NCI-H2227 (cell line): Measurements from ENCODE around the gene B4GAT1.

Experiments used
- DNase-seq: peaks from one replicate; lab custom pipeline; 2025; ENCODE audit not compliant: unreplicated experiment; lab: John Stamatoyannopoulos, UW

B4GAT1 gene

DNA sequence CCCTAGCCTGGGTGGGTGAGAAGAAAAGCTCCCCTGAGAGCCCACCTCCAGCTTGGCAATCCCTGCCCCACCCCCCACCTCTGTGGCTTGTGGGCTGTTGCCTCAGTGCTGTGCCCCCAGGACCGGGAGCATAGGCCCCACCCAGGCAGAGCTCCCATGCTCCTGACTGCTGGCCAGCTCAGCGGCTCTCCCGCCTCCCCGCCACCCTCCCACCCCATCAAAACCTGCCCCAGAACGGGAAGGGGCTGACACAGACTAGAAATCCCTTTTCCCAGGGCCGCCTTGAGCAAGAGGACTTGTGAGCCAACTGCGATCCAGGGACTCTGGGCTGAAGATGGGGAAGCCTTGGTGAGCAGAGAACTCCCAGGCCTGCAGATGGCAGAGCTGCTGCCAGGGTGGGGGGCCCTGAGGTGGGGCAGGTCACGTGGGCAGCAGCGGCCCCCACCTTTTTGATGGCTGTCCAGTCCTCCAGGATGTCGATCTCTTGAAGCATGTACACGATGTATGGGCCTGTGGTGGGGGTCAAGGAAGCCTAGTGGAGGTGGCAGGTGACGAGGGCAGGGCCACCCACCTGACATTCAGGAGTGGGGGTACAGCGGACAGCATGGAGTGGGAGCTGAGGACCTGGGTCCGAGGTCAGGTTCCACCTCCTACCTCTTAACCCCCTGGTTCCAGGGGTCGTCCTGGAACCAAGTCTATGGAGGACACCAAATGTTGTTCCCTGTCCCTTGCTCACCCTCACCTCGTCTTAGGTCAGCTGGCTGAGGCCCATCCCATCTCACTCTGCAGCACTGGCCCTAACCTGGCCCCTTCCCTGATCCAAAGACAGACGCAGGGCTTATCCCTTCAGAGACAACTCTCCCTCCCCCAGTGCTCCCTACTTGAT, 8.9 kb downstream of the B4GAT1 start:
- no peak for DNase-seq

DNA sequence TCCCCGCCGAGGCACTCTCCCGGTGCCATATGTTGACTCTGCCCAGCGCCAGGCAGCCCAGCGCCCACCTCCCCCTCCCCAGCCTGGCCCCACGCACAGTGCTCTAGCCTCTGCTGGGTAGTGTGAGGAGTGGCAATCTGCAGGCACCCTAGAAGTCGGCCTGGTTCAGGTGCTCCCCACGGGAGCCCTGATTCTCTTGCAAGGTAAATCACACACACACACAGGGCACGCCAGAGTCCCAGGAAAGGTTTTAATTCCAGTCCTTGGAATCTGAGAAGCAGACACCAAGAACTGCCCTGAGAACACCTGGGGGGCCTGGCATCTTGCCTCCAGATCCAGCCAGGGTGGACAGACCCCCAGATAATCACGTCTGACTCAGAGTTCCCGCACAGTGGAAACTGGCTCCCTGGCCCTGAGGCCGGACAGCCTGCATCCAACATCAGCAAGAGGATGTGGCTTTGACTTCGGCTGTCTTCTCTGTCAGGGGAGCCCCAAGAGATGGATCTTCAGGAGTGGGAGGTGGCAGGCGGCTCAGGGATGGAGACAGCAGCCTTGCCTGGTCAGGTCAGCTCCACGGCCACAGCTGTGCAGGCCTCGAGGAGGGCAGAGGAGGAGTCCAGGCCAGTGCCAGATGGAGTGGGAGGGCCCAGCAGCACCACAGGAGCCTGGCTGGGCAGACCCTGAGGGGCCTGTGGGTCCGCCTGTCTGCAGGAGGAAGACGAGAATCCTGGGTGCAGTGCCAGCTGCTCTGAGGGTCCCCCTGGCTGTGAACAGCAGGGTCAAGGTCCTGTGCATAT, 10.1 kb downstream of the B4GAT1 start:
- DNase-seq, result no peak

- DNase-seq, result peak; percentile 63
Measured at GRCh38 chr11:66336234-66337102, 11.0 kb downstream of the B4GAT1 start, which contains the start of gene RIN1. TSS of gene RIN1 (minus strand) at chr11:66336434. CDS start at chr11:66336402, 32 bp downstream.

DNA sequence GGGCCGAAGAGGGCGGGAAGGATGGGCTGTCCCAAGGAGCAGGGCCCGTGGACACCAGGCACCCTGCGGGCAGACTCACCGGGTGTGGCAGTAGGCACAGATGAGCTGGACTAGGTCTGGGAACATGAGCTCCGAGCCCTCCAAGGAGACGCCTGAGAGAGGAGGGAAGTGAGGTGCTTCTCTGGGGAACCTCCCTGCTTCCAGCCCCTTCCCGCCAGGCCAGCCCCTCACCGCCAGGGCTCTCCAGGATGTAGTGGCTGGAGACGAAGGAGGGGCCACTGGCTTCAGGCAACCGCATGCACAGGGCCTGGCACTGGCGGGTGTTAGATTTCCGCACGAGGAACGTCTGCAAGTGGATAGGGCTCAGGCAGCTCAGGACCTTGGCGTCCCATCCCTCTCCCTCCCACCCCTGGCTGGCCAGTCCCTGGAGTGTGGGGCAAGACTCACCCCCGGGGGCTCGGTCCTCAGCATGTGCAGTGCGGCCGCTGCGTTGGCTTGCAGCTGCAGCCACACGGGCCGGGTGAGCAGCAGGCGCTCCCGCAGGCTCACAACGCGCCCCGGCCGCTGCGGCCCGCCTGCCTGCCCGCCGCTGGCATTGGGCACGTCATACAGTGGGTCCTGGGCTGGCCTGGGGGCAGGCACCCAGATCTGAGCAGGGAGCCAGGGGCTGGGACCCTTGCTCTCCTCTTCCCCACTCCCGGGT, 11.7 kb downstream of the B4GAT1 start:
- DNase-seq, result no peak

DNA sequence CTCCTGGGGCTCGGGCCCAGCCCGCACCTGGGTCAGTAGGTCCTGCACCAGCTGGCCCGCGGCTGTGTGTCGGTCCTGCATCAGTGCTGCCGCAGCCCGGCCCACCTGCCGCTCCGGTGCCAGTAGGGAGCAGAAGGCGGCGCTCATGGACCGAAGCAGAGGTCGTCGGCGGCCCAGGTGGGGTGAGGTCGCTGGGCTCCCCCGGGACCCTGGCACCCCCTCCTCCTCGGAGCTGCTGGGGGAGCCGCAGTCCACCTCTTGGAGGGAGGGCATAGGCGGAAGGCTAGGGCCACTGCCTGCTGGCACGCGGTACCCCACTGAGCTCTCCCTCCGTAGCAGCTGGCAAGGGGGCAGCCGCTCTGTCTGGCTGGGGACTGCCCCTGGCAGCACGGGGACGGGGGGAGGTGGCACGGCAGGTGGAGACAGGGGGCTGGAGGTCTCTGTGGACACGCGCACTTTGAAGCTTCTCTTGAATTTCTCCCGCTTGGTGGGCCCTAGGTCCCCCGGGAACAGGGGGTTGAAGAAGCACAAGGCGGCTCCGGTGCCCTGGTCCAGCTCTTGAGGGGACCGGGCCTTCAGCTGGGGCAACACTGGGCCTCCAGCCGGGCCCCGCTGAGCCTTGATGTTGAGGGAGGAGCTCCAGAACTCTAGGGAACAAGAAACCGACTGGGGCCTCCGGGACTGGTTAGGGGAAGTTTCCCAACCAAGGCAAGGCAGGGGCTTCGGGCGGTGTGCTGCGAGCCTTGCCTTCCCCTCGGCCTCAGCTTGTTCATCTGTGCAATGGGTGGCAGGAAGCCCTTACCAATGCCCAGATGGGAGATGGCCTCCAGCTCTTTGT, 12.6 kb downstream of the B4GAT1 start:
- DNase-seq, result no peak

DNA sequence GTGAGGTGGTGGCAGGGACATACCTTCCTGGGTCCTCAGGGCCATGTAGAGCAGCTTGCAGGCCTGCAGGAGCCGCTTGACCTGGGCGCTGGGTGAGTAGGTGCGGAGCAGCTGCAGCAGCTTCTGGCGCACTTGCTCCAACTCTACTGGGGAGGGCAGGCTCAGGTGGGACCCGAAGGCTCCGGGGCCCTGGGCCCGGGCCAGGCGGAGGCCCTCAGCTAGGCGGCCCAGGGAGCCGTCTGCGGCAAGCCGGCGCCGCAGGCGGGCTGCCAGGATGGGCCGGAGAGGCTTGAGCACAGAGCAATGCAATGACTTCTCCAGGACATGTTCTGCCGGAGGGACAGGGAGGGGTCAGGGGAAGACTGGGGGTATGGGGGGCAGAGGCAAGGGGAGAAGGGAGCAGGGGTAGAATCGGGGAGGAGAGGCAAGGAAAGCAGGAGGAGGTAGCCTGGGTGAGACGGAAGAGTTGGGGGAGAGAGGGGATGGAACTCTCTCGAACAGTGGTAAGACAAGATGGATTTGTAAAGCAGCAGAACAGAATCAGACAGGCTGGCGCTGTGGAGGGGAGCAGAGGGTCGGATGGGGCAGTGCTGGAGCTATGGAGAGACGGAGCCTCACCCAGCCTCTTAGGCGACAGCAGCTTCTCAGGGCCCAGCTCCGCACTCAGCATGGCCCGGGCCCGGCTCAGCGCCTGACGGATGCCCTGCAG, 13.4 kb downstream of the B4GAT1 start:
- no peak for DNase-seq

GRCh38 chr11:66333220-66333877, 14.1 kb downstream of the B4GAT1 start:
- no peak for DNase-seq

DNA sequence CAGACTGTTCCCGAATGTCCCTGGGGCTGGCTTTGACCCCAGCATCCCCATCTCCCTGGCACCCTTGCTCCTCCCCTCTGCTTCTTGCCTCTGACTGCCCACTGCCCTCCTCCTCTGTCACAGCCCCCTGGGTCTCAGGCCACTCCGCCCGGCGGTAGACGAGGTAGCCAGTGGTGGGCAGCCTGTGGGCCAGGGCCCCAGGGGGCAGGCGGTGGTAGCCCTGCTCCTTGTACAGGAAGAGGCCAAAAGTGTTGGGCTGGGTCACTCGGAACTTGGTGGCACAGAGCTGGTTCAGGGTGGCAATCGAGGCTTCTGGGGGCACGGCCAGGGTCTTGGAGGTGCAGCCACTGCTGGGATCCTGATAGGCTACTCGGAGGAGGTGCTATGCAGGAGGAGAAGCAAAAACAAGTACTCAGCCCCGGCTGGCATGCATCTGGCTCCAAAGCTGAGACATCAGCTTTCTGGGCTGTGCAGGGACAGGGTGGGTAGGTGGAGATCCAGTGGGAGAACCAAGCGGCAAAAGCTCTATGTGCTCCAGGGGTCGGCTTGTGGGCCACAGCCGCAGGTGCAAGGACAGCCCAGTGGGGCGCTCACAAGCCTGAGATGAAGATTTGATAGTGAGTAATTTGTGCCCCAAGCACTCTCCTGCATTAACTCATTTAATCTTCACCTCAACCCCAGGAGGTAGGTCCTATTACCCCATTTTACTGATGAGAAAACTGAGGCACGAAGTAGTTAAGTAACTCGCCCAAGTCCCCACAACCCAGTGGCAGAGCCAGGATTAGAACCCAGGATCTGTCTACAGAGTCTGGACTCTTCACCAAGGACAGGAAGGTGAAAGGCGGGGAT, 14.8 kb downstream of the B4GAT1 start:
- DNase-seq, result no peak

DNA sequence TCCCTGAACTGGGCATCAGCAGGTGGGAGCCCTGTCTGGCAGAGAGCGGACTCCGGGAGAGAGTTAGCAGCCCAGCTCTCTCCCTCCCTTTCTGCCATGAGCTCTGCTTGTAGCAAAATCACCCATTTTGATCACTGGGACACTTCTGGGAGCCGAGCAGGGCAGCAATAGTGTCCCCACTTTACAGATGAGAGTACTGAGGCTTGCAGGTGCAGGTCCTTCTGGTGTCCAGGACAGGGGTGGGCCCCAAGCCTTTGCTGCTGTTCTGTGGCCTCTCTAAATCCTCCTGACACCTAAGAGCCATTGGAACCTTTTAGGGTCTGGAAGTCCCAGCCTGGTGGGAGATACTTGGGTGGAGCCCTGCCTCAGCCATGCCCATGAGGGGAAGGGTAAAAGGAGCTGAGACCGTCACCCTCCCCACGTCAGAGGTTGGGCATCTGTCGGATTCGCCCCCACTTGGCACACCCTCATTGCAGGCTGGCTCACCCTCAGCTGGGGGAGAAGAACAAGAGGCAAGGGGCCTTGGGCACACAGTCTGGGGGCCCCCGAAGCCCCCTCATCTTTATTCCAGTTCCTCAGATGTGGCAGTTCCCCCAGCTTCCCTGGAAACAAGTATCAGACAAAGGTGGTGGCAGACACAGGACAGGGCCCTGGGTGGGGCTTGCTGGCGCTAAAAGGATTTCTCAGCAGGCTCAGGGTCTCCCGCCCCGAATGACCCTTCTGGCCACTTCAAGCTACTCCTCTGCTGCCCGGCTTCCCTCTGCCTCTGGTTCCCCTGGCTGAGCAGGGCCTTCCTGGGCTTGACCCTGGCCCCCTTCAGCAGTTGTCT, 15.7 kb downstream of the B4GAT1 start:
- DNase-seq, result no peak

GRCh38 chr11:66330931-66331330, 16.5 kb downstream of the B4GAT1 start:
- DNase-seq, result no peak

- DNase-seq, result no peak
Measured at GRCh38 chr11:66329165-66329673, 18.2 kb downstream of the B4GAT1 start.

GRCh38 chr11:66328302-66329144, 18.9 kb downstream of the B4GAT1 start:
- peak; percentile 79 for DNase-seq

DNA sequence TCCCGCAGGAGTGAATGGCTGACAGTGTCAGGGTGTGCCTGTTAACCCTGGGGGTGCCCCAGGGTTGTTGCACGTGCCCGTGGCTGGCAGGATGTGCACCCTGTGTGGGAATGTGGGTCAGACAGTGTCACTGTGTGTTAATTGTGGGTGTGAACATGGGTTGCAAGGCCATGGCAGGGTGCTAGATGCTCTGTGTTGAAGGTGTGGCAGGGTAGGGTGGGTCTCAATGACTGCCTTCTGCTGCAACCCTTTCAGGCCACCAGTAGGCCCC, 19.5 kb downstream of the B4GAT1 start:
- DNase-seq, result no peak

GRCh38 chr11:66327171-66328030, 20.0 kb downstream of the B4GAT1 start:
- DNase-seq, result no peak
